Cardiac septum (tissue), 1 donor: ENCODE measurements around the gene PTPRN2. TPM values are rescaled to one million over a fixed set of nuclear protein-coding genes. Genes with fewer than 3 reads are reported as not detected.
A peak's percentile ranks its signal among the peaks of the same experiment; 100 is the strongest.
"Not testable (repeated sequence)": the region's sequence is repeated elsewhere in the genome, so short reads cannot be mapped to it uniquely, and the experiment has no call there.

Experiments
- DNase-seq: peaks from one replicate; pipeline ENCODE4 v3.0.0-alpha.2; 2020; ENCODE audit warnings: low spot score
- intact Hi-C: fragments of 100-400 bp; cut with DNase I; formaldehyde crosslinking; loops from one replicate; pipeline ENCODE4 v1.14.0; 2022
- total RNA-seq: library from RNA; stranded (reverse); fragmentation: NEBNext Ultra II Directional; extraction: Animal tissue kit (Norgen Biotek cat#: 25700); gene quantifications from one replicate; pipeline ENCODE4 v1.2.1, GENCODE V29; 2021
- donor health status: DM: no; HTN: no; CAD: no.

The PTPRN2 gene
- total RNA-seq, 1 donor from 2014 or later, result 0.92 TPM

DNA sequence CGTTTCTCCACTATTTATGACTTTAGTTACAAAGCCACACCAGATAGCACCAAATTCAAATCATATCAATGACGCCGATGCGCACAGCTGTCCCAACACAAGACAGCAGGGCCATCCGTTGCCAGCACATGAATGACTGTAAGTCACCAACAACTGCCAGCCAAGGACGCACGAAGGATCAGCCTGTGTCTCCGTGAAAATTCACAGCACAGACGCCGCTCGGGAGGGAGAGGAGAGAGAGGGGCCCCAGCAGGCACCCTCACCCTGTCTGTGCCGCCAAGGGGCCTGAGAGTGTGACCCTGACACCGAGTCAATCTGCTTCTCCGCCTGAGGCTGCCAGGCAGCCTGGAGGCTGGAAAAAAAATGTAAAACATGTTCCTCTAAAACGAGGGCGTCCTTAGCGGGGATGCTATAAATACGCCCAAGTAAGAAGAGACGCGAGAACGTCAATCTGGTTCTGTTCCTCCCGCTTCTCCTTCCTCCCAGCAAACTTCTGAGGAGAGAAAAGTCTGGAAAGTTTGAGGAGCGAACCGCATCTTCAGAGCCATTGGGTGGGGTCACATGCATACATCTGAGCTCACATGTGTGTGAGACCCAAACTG lies 111.2 kb downstream of the PTPRN2 start:
- intact Hi-C loops, result no loop called here

DNA sequence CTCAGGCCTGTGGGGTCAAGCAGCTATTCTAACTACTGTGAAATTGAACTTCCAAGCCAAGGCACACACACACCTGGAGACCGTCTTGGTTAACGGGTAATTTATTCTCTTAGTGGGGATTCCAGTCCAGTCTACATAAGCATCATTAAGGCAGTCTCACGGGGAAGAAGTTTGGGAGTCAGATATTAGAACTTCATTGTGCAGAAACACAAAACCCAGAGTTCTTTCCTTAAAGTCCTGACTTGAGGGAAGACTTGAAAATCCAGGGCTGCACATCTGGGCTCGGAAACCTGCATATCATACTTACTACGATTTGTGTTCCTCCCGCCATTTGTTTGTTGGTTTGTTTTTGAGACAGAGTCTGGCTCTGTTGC lies 112.0 kb downstream of the PTPRN2 start:
- intact Hi-C loops, result no loop called here
- no peak for DNase-seq

More for the DNA sequence above, 111.2 kb downstream of the PTPRN2 start:
- no peak for DNase-seq

DNA sequence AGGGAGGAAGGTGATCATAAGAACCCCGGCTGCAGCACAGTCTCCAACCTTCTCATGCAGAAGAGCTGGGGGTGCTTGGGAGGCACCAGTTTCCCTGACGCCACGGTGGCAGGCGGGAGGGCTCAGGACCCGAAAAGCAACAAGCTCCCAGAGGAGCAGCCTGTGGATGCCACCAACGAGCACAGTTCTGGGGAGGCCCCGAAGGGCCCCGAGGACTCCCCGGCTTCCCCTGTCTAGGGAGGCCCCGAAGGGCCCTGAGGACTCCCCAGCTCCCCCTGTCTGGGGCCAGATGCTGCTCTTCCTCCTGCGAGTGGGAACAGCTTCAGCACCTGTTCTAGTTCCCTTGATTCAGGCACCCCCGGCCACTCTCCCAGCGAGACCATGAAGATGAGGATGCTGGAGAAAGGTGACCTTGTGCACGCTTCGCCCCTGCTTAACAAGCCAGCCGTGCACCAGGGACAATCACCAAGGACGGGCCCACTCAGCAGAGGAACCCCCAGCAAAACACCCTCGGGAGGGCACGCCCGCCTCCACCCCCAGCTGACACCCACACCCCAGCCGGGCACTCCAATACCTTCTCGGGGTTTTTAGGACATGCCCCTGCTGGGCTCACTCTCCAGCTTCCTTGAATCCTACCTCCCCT lies 112.5 kb downstream of the PTPRN2 start:
- intact Hi-C loops, result no loop called here
- no peak for DNase-seq

DNA sequence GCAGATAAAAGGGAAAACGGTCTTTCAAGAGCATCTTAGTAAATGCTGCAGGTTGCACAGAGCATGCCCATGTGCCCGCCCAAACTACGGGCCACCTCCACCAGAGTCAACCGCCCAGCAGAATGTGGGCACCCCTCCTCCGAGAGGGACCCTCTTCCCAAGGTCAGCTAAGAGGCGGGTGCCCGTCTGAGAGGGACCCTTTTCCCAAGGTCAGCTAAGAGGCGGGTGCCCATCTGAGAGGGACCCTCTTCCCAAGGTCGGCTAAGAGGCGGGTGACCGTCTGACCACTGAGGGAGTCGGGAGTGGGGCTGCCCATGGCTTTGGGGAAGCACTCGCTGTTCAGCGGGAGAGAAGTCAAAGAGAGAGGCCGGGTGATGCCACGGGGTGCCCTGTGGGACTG lies 113.1 kb downstream of the PTPRN2 start:
- intact Hi-C loops, result no loop called here
- DNase-seq, result no peak

DNA sequence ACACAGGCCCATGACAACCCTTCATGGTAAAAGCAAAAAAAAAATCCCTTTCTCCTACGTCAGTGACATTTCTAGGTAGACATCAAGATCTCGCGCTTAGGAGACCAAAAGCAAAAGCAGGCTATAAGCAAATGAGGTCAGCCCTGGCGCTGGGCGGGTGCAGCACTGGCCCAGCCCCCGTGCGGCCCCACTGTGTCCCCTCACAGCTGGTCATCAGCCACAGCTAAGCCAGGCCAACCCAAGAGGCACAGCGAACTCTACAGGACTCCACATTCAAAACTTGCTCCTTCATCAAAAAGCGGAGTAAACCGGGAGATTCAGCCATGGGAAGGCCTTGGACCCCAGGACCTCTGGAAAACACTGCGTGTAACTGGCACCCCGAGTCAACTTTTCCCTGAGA lies 113.7 kb downstream of the PTPRN2 start:
- no peak for DNase-seq
- intact Hi-C loops, result no loop called here

DNA sequence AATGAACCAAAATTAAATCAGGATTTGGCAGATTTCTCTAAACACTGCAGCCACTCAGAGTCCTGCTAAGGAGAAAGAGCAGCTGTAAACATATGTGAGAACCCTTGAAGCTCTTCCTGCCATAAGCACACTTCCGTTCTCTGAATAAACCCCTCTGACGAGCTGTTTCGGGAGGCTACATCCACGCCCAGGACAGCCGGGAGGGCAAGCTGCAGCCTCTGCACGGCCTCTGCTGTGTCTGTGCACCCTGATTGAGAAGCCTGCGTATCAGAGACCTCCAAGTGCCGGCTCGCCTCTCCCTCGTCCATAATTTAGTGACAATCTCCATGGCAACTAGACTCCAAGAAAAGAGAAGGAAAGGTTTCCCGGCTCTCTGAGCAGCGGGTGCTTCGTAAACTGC lies 114.4 kb downstream of the PTPRN2 start:
- intact Hi-C loops, result no loop called here
- no peak for DNase-seq

DNA sequence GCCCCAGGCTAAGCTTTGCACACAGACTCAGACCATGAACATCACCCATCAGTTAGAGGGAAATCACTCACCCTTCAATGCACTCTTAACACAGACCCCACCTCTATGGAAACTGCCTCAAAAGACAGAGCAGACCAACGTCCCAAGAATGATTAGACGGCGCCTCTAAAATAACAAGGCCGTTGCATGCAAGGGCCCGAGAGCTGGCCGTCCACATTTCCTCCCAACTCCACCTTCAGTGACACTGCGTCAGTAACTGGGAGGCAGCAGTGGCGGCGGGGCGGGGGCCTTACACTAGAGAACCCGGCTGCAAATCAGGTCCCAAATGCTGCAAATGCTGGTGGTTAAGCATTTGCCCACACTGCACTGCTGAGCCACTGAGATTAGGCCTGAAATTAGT lies 115.0 kb downstream of the PTPRN2 start:
- intact Hi-C loops, result no loop called here
- DNase-seq, result no peak

DNA sequence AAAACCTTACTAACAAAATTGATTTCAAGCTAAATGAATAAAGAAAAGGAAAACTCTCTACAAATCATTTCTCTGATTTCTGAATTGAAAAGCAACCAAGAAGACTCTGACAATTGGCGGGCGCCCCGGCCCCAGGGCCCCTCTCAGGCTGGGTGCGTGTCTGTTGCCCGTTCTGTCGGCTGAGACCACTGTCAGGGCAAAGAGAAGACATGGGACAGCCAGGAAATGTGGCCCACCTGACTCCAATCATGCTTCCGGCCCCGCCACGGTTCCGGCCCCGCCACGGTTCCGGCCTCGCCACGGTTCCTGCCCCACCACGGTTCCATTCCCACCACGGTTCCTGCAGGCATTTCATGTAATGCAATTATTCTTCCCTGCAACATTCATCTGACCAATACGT lies 115.9 kb downstream of the PTPRN2 start:
- intact Hi-C loops, result no loop called here
- DNase-seq, result no peak

DNA sequence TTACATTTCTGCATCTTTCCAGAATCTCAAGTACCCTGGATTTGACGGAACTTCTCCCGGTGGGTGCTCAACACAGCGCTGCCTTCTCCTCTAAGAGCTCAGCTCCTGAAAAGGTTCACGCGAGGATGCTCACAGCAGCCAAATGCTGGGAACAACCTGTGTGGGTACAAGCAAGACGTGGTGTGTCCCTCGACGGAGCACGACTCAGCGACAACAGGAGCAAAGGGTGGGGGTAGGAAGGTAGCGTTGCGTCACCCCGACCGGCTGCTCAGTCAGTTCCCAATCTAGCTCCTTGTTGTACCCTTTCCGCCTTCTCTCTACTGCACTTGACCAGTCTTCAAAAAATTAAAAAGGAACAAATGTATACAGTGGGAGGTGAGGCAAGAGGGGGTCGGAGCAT lies 117.3 kb downstream of the PTPRN2 start:
- DNase-seq, result no peak
- intact Hi-C loops, result no loop called here

DNA sequence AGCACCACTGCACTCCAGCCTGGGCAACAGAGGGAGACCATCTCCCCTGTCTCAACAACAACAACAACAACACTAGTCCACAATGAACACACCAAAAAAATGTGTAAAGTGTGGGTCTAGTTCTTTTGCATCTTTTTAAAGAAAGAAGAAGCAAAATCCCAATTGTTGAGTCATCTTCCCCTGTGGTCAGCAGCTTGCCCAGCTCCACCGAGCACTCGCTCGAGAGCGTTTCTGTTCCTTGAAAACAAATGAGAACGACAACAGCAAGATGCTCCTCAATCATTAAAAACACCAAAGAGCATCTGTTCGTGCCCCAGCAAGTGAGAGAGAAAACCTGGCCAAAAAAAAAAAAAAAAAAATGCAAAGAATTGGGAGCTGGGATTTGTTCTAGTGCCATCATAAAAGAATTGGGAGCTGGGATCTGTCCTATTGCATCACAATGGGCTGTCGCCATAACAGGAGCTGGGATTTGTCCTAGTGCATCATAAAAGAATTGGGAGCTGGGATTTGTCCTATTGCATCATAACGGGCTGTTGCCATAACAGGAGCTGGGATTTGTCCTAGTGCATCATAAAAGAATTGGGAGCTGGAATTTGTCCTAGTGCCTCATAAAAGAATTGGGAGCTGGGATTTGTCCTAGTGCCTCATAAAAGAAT lies 118.1 kb downstream of the PTPRN2 start:
- DNase-seq, result no peak
- intact Hi-C loops, result no loop called here

DNA sequence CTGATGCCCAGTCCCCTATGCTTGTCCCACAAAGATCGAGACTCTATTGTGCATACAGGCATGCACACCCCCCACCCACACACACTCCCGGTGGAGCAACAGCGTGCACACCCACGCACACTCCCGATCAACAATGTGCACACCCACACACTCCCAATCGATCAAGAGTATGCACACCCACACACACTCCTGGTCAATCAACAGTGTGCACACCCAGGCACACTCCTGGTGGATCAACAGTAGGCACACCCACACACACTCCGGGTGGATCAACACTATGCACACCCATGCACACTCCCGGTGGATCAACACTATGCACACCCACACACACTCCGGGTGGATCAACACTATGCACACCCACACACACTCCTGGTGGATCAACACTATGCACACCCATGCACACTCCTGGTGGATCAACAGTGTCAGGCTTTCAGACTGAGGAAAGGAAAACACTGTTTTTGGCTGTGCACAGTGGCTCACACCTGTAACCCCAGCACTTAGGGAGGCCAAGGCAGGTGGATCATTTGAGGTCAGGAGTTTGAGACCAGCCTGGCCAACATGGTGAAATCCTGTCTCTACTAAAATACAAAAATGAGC lies 118.8 kb downstream of the PTPRN2 start:
- intact Hi-C loops, result no loop called here
- no peak for DNase-seq

DNA sequence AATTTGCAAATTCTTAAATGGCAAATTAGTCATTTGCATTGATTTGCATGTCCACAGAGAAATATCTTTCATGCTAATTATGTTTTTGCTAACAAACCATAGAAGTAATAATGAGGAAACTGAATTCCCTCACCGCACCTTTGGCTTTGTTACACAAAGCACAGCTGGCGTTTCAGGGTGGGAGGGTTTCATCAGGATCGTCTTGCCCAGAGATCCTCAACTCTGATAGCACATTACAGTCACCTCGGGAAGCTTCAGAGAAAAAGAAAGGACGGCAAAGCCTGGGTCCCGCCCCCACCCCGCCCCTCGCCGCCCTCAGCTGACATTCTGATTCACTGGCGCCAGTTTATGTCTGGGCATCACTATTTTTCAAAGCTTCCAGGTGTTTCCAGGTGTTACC lies 119.4 kb downstream of the PTPRN2 start:
- intact Hi-C loops, result no loop called here

DNA sequence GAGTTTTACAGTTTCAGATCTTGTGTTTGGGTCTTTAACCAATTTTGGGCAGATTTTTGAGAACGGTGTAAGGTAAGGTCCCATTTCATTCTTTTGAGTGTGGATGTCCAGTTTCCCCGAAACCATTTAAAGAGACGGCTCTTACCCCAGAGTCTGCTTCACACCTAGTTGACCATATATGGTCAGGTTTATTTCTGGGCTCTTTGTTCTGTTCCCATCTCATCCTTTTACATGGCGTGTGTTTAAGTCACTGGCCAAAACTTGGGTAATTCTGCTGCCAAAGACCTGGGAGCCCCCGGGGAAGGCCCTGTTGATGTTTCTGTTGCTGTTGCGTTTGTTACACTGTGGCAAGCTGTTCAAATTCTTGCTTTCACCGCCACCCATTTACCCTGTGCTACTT lies 120.1 kb downstream of the PTPRN2 start:
- DNase-seq, result no peak
- intact Hi-C loops, result no loop called here

More for the DNA sequence above, 119.4 kb downstream of the PTPRN2 start:
- DNase-seq, result no peak

DNA sequence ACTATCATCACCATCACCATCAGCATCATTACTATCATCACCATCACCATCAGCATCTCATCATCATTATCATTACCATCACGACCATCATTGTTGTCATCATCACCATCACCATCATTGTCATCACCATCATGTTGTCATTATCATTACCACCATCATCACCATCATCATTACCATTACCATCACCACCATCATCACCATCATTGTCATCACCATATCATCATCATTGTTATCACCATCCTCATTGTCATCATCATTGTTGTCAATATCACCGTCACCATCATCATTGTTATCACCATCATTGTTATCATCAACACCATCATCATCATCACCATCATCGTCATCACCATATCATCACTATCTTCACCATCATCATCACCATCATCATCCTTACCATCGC lies 124.3 kb downstream of the PTPRN2 start:
- DNase-seq, result no peak
- intact Hi-C loops, result no loop called here

DNA sequence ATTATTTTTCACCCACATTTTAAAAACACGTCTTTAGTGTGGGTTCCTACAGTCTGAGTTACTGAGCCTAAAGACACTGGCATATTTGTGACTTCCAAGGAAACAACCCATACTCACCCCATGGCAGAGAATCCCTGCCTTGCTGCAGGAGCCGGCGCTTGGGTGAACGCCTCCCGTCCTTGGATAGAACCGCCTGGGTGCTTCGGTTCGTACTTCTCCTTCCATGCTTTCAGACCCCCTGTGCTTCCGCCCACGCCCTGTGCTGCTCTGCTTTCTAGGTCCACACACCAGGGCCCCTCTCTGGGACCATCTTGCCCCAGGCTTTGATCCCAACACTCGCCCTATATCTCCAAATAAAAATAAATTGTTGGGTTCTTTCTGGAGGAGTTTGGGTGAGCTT lies 125.8 kb downstream of the PTPRN2 start:
- no peak for DNase-seq
- intact Hi-C loops, result no loop called here

DNA sequence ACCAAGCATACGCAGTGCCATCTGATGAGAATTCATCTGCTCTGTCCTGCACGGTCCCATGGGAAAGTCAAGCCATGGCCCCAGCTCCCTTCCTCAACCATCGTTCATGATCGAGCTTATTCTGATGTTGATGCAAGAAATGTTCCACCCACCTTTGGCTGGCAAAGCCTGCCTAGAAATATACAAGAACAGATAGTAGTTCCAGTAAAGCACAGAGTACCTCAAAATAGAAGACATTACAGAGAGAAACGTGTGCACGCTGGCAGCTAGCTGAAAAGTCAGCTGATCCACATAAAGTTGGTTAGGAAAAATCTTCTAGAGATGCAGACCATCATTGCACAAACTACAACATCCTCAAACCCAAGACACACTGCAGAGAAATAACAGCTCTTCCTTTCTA lies 127.0 kb downstream of the PTPRN2 start:
- no peak for DNase-seq
- intact Hi-C loops, result no loop called here

DNA sequence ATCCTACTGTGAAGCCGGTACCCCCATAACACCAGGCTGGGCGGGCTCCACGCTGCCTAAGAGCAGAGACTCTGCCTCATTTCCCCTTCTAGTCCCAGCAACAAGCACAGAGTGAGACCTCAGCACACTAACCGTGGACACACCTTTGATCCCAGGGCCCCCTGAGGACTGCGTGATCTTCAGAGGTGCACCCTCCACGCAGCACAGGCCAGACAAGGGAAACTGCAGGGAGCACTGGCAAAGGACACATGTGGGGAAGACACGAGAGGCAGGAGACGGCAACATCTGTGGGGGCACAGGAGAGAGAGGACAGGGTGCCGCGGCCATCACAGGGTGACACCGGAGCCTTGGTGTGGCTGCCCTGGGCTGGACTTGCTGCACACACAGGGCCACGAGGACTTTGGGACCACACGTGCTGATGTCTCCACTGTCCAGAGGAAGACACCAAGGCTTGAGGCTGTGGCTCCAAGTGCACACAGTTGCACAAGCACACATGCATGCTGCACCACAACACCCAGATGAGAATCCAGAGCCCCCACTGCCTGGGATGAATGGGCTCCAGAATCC lies 128.8 kb downstream of the PTPRN2 start:
- peak; percentile 70 for DNase-seq
- intact Hi-C loops, result no loop called here

DNA sequence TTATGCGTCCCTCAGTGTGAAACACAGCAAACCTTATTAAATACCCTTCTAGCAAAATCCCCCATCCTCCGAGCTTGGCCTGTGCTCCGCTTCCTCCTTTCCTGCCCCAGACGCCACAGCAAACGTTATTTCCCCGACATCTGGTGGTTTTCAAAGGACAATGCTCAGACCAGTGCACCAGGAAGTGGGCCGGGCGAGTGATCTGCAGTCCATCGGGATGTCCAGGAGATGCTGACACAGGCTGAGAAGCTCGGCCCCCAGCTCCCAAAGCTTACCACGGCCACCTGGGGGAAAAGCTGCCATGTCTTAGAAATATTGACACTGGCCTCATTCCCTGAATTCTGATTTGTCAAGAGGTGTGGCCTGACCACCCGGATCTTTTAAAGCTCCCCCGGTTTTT lies 129.5 kb downstream of the PTPRN2 start:
- peak; percentile 72 for DNase-seq
- intact Hi-C loops, result no loop called here

DNA sequence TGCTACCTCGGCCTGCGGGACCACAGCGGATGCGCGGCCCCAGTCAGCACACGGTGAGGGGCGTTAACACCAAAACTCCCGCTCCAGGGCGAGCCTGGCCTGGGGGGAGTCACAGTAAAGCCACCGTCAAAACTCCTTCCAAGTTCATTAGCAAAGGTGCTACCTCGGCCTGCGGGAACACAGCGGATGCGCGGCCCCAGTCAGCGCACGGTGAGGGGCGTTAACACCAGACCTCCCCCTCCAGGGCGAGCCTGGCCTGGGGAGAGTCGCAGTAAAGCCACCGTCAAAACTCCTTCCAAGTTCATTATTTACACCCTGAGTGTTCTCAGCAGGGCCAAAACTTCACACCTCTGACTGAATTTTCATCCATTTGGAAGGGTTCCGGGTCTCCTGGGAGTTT lies 130.0 kb downstream of the PTPRN2 start:
- intact Hi-C loops, result not testable (repeated sequence)

DNA sequence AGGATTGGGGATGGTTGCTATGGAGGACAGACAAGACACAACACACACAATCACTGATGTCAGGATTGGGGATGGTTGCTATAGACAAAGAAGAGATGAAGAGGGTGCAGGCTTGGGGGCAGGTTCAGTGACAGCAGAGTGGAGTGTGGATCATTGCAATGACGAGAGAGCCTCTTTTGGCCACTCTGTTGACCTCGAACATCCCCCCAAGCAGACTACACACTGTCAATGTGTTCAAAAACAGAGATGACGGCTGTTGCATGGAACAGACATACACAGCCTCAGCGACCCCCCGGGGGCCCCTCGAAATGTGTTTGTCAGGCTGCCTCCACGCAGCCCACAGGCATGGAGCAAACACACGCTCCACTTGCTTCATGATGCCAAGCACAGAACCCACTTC lies 133.0 kb downstream of the PTPRN2 start:
- DNase-seq, result peak; percentile 49
- intact Hi-C loops, result no loop called here

More for the DNA sequence above, 130.0 kb downstream of the PTPRN2 start:
- not testable (repeated sequence) for DNase-seq

DNA sequence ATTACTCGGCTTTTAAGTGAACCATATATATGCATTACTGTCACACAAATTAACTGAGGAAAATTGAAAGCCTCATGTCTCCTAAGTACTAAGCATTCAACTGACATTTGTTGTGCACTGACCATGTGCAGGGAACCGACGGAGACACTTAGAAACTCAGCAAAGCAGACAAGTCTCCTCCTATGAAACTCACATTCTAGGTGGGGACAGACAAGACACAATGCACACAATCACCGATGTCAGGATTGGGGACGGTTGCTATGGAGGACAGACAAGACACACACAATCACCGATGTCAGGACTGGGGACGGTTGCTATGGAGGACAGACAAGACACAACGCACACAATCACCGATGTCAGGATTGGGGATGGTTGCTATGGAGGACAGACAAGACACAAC lies 134.0 kb downstream of the PTPRN2 start:
- intact Hi-C loops, result no loop called here
- DNase-seq, result peak; percentile 19
